EL (cell line): ENCODE data around the gene GGA1.
"Not testable (repeated sequence)": the region's sequence is repeated elsewhere in the genome, so short reads cannot be mapped to it uniquely, and the experiment has no call there.

Source experiments
- DNase-seq: peaks from one replicate; pipeline ENCODE4 v3.0.0-alpha.2; 2016

Gene GGA1

GRCh38 chr22:37656583-37656982, 47.9 kb downstream of the GGA1 start:
- DNase-seq: not testable (repeated sequence)

DNA sequence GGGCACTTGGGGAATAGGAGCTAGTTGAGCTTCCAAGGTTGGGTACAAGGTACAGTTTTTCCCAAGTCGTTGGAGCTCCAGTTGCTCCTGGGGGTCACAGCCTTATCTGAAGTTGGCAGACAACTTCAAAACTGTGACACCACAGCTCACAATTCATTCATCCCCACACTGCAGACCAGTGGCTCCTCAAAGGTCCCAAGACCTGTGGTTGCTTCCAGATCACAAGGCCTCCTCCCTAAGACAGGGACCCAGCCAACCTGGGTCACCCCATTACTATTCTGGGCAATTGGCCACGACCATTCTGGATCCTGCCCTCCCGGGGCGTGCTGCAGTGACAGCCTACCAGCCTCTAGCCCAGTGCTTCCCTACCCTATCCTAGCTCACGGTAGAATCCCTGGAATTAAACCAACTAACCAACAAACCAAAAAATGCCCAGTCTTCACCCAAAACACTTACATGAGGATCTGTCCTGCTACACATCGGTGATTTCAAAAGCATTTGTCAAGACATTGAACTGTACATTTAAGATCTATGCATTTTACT, 49.0 kb downstream of the GGA1 start:
- DNase-seq: peak; percentile 44

- peak; percentile 100 for DNase-seq
Measured at GRCh38 chr22:37658133-37659065, 49.8 kb downstream of the GGA1 start, which contains the start of gene PDXP. TSS of gene PDXP (plus strand) at chr22:37658723. CDS start at chr22:37658783, 60 bp downstream.

- no peak for DNase-seq
Measured at GRCh38 chr22:37659066-37659896, 50.6 kb downstream of the GGA1 start.

- DNase-seq: no peak
Measured at GRCh38 chr22:37659897-37660708, 51.5 kb downstream of the GGA1 start.

GRCh38 chr22:37660709-37661045, 52.0 kb downstream of the GGA1 start:
- no peak for DNase-seq

GRCh38 chr22:37661160-37661924, 52.7 kb downstream of the GGA1 start:
- DNase-seq: peak; percentile 87

DNA sequence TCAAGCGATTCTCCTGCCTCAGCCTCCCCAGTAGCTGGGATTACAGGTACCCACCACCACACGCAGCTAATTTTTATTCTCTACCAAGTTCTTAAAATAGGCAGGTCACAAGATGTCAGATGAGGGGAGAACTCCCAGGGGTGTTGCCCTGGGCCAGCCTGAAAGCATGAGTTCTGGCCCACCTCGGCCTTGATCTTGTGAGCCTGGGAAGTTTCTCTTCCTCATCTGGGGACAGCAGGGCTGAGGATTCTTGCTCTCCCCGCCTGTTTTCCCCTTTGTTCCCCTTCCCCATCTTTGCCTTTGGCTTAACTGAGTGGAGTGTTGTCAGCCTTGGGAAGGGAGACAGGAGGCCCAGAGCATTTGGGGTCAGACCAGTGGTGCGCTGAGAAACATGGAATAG, 53.4 kb downstream of the GGA1 start:
- no peak for DNase-seq

- peak; percentile 81 for DNase-seq
Measured at GRCh38 chr22:37663521-37664140, 55.0 kb downstream of the GGA1 start.

- no peak for DNase-seq
Measured at GRCh38 chr22:37664249-37665101, 55.8 kb downstream of the GGA1 start.

- no peak for DNase-seq
Measured at GRCh38 chr22:37665487-37665886, 56.9 kb downstream of the GGA1 start.

DNA sequence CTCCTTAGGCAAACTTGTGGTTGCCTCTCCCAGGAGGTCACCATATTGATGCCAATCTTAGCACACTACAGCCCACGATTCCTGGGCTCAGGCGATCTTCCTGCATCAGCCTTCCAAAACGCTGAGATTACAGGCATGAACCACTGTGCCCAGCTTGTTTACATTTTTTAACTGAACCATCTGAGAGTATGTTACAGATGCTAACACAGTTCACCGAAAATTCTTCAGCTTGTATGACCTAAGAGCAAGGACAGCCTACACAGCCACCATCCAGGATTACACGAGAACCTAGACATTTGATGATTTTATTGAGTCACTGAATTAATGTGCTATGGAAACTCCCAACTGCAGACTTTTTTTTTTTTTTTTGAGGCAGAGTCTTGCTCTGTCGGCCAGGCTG, 61.0 kb downstream of the GGA1 start:
- DNase-seq: no peak

DNA sequence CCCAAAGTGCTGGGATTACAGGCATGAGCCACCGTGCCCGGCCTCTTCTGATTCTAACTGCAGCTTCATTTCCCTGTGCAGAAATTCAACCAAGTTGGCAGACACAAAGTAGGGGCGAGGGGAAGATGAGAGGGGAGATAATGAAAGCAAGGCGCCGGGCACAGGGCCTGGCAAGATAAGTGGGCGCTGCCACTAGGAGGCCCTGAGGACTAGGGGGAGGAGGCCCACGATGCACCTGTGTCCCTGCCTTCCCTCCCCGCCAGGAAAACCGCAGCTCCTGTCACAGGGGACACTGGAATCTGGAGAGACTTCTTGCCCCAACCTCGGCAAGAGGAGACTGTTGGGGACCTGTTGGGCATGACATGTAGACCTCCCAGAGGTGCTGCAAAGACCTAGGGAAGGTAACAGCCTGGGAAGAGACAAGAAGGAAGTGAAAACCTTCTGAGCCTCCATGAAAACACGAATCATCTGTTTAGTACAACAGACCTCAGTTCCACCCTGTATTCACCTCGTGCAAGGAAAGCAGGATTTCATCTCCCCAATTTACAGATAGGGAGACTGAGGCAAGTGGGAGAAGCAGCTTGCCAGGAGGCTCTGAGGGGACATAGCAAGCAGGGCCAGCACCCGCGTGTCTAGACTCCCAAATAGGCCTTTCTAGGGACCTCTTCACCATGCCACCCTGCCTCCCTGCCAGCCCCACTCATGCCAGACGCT, 63.7 kb downstream of the GGA1 start:
- no peak for DNase-seq

- DNase-seq: no peak
Measured at GRCh38 chr22:37672920-37673455, 64.4 kb downstream of the GGA1 start.

DNA sequence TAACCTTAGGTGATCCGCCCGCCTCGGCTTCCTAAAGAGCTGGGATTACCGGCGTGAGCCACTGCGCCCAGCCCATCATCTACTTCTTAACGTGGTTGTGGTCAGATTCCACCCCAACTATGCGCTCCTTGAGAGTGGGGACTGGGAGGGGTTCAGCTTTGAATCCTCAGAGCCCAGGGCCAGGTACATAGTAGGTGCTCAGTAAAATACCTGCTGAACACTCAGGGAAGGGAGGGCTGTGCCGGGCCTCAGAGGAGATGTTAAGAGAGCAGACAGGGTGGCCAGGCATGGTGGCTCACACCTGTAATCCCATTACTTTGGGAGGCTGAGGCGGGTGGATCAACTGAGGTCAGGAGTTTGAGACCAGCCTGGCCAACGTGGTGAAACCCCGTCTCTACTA, 65.6 kb downstream of the GGA1 start:
- DNase-seq: no peak

GRCh38 chr22:37674951-37675929, 66.6 kb downstream of the GGA1 start, which contains the start of gene LGALS1:
TSS of gene LGALS1 (plus strand) at chr22:37675636. CDS start at chr22:37675703, 67 bp downstream.
- peak; percentile 99 for DNase-seq

GRCh38 chr22:37675930-37676735, 67.5 kb downstream of the GGA1 start:
- peak; percentile 41 for DNase-seq
